GM23248 (cell line): ENCODE data around the gene SPDYC. TPM values are rescaled to one million over a fixed set of nuclear protein-coding genes. Genes with fewer than 3 reads are reported as not detected.

Experiments
- DNase-seq: peaks from one replicate; pipeline ENCODE4 v3.0.0-alpha.2; 2015
- H2AFZ ChIP-seq: fragments of 200-600 bp; sonication (generic); 2 replicates; pipeline ENCODE4 v1.6.1; 2016; ENCODE audit warnings: antibody characterized with exemption
- H3F3A ChIP-seq: fragments of 200-600 bp; sonication (generic); 2 replicates; pipeline ENCODE4 v1.6.1; 2016; ENCODE audit warnings: mild to moderate bottlenecking, antibody characterized with exemption, mixed run types; ENCODE audit not compliant: insufficient read depth
- H3K27ac ChIP-seq: fragments of 200-600 bp; sonication (generic); 2 replicates; pipeline ENCODE4 v1.5.1; 2016; ENCODE audit warnings: mild to moderate bottlenecking
- H3K27me3 ChIP-seq: fragments of 200-600 bp; sonication (generic); replicated peaks from 2 replicates; pipeline ENCODE4 v1.6.1; 2016; ENCODE audit warnings: mild to moderate bottlenecking; ENCODE audit not compliant: insufficient read depth
- H3K36me3 ChIP-seq: fragments of 200-600 bp; sonication (generic); 2 replicates; pipeline ENCODE4 v1.6.1; 2016; ENCODE audit warnings: low read depth, mild to moderate bottlenecking
- H3K4me1 ChIP-seq: fragments of 200-600 bp; sonication (generic); 2 replicates; pipeline ENCODE4 v1.6.1; 2016; ENCODE audit warnings: mild to moderate bottlenecking; ENCODE audit not compliant: insufficient read depth
- H3K4me2 ChIP-seq: fragments of 200-600 bp; sonication (generic); one replicate; pipeline ENCODE4 v1.6.1; 2016; ENCODE audit warnings: mild to moderate bottlenecking; ENCODE audit not compliant: unreplicated experiment
- H3K4me3 ChIP-seq: fragments of 200-600 bp; sonication (generic); 2 replicates; pipeline ENCODE4 v1.5.1; 2016; ENCODE audit warnings: mild to moderate bottlenecking
- H3K79me2 ChIP-seq: fragments of 200-600 bp; sonication (generic); 2 replicates; pipeline ENCODE4 v1.6.1; 2016; ENCODE audit warnings: mild to moderate bottlenecking; ENCODE audit not compliant: insufficient read depth
- H3K9ac ChIP-seq: fragments of 200-600 bp; sonication (generic); 2 replicates; pipeline ENCODE4 v1.6.1; 2016; ENCODE audit warnings: mild to moderate bottlenecking
- H3K9me2 ChIP-seq: fragments of 200-600 bp; sonication (generic); 2 replicates; pipeline ENCODE4 v1.6.1; 2016; ENCODE audit warnings: mixed run types, mild to moderate bottlenecking, moderate library complexity; ENCODE audit not compliant: insufficient read depth
- H3K9me3 ChIP-seq: fragments of 200-600 bp; sonication (generic); one replicate; pipeline ENCODE4 v1.6.1; 2017; ENCODE audit warnings: low read depth
- H4K20me1 ChIP-seq: fragments of 200-600 bp; sonication (generic); 2 replicates; pipeline ENCODE4 v1.6.0; 2016; ENCODE audit not compliant: insufficient read depth
- EZH2 ChIP-seq: fragments of 200-600 bp; sonication (generic); IDR thresholded peaks from 2 replicates; pipeline ENCODE4 v1.6.1; 2018; ENCODE audit warnings: antibody characterized with exemption, mild to moderate bottlenecking; ENCODE audit not compliant: insufficient read depth, poor library complexity, severe bottlenecking
- EZH2phosphoT487 ChIP-seq: fragments of 200-600 bp; sonication (generic); IDR thresholded peaks from 2 replicates; pipeline ENCODE4 v1.6.1; 2018; ENCODE audit warnings: antibody characterized with exemption, moderate library complexity, mild to moderate bottlenecking, low read depth; ENCODE audit not compliant: insufficient read depth
- WGBS, 2 experiments: methylation state at CpG; one replicate each; pipeline ENCODE4 v1.1.6; 2015 to 2017; ENCODE audit warnings: low lambda C conversion rate in 2 of 2, low coverage in 1 of 2; ENCODE audit errors: missing lambda C conversion rate in 2 of 2; 5-methylcytosine and 5-hydroxymethylcytosine counted together
- in situ Hi-C: fragments of 300-500 bp; cut with MboI; formaldehyde crosslinking; loops from 2 replicates; pipeline ENCODE4 v1.15.0; 2020
- polyA plus RNA-seq: library from polyadenylated mRNA; unstranded; fragments of >200 nt; fragmentation: Nextera tagmentation; extraction: Ambion mirVana; gene quantifications from 2 replicates; pipeline ENCODE4 v1.2.1, GENCODE V29; 2016
- total RNA-seq: library from RNA; depleted of rRNA; stranded (reverse); fragments of >200 nt; shearing (Covaris generic); gene quantifications from 2 replicates; pipeline ENCODE4 v1.2.3, GENCODE V29; 2014

SPDYC gene
- total and polyA plus RNA-seq, 2 experiments from 2014 or later, result not detected

- in situ Hi-C loops, result no loop called here
Measured at GRCh38 chr11:65208785-65209710, 39.0 kb downstream of the SPDYC start.

GRCh38 chr11:65209711-65210360, 39.8 kb downstream of the SPDYC start:
- Histone ChIP-seq H3F3A (peaks cover 7% of the 10 kb centered on the region), H3K4me1 (no peaks in the 10 kb centered on the region), H3K4me2 (no peak overlapping the region), H3K4me3 (no peak overlapping the region), H3K27ac (no peak overlapping the region), H3K9me2 (no peaks in the 10 kb centered on the region), H3K9me3 (no peaks in the 10 kb centered on the region), H3K36me3 (peaks cover 7% of the 10 kb centered on the region; the same call in 1 of the 2 replicates), H3K9ac (no peak overlapping the region), H3K27me3 (no peaks in the 10 kb centered on the region), H2AFZ (no peak overlapping the region), H3K79me2 (no peaks in the 10 kb centered on the region), H4K20me1 (no peaks in the 10 kb centered on the region)
- in situ Hi-C loops, result no loop called here
- 92 to 93% methylated on average over 19 to 20 of the region's 20 CpGs for WGBS, 2 experiments
- no peak for TF ChIP-seq EZH2
- no peak for TF ChIP-seq EZH2phosphoT487
- DNase-seq, result no peak

More at GRCh38 chr11:65208785-65209710, 39.0 kb downstream of the SPDYC start:
- Histone ChIP-seq H3K79me2 (no peaks in the 10 kb centered on the region), H4K20me1 (no peaks in the 10 kb centered on the region), H3K9me3 (no peaks in the 10 kb centered on the region), H3K36me3 (peaks cover 7% of the 10 kb centered on the region; the same call in 1 of the 2 replicates), H3K4me3 (no peak overlapping the region), H3K4me1 (no peaks in the 10 kb centered on the region), H3K4me2 (no peak overlapping the region), H2AFZ (no peak overlapping the region), H3K27ac (no peak overlapping the region), H3K9ac (no peak overlapping the region), H3K27me3 (no peaks in the 10 kb centered on the region), H3F3A (no peaks in the 10 kb centered on the region), H3K9me2 (no peaks in the 10 kb centered on the region)
- no peak for DNase-seq
- TF ChIP-seq EZH2 (no peak), EZH2phosphoT487 (no peak)
- WGBS, 2 experiments, result 82 to 87% methylated on average over 13 of the region's 13 CpGs

- no peaks in the 10 kb centered on the region for H3K9me3 ChIP-seq
- no peak overlapping the region for H3K4me2 ChIP-seq
- in situ Hi-C loops, result no loop called here
- DNase-seq, result no peak
- no peak overlapping the region for H2AFZ ChIP-seq
- TF ChIP-seq EZH2phosphoT487 (no peak), EZH2 (no peak)
- peaks cover 7% of the 10 kb centered on the region; the same call in 1 of the 2 replicates for H3K36me3 ChIP-seq
- no peak overlapping the region for H3K27ac ChIP-seq
- H3K9ac ChIP-seq, result no peak overlapping the region
- H4K20me1 ChIP-seq, result no peaks in the 10 kb centered on the region
- WGBS, 2 experiments, result 69 to 76% methylated on average over 14 of the region's 14 CpGs
- no peaks in the 10 kb centered on the region for H3K79me2 ChIP-seq
- H3K9me2 ChIP-seq, result no peaks in the 10 kb centered on the region
- no peaks in the 10 kb centered on the region for H3K4me1 ChIP-seq
- H3K4me3 ChIP-seq, result no peak overlapping the region
- peaks cover 9% of the 10 kb centered on the region for H3F3A ChIP-seq
- no peaks in the 10 kb centered on the region for H3K27me3 ChIP-seq
Measured at GRCh38 chr11:65210361-65210731, 40.3 kb downstream of the SPDYC start.

GRCh38 chr11:65210748-65211147, 40.7 kb downstream of the SPDYC start:
- Histone ChIP-seq H3K9me2 (no peaks in the 10 kb centered on the region), H3K9ac (no peak overlapping the region), H3K27ac (no peak overlapping the region), H3K79me2 (no peaks in the 10 kb centered on the region), H3K4me1 (no peaks in the 10 kb centered on the region), H3K4me2 (no peak overlapping the region), H3K9me3 (no peaks in the 10 kb centered on the region), H3K27me3 (no peaks in the 10 kb centered on the region), H2AFZ (no peak overlapping the region), H3K4me3 (no peak overlapping the region), H3F3A (peaks cover 13% of the 10 kb centered on the region), H4K20me1 (no peaks in the 10 kb centered on the region), H3K36me3 (peaks cover 5% of the 10 kb centered on the region; the same call in 1 of the 2 replicates)
- TF ChIP-seq EZH2phosphoT487, result no peak
- no peak for TF ChIP-seq EZH2
- no peak for DNase-seq
- in situ Hi-C loops, result no loop called here
- 85 to 90% methylated on average over 4 of the region's 4 CpGs for WGBS, 2 experiments
